GM12873 (cell line): Measurements from ENCODE around the gene HYAL1.

ENCODE experiments used
- CTCF ChIP-seq: IDR thresholded peaks from 2 replicates; pipeline ENCODE4 v1.5.1; 2012; ENCODE audit warnings: low read depth, mild to moderate bottlenecking, moderate library complexity, low read length, control low read depth; ENCODE audit not compliant: insufficient read depth; ENCODE audit errors: missing control alignments

Gene HYAL1

GRCh38 chr3:50269977-50270413 lies 33.4 kb downstream of the HYAL1 start:
- no peak for TF ChIP-seq CTCF

- no peak for TF ChIP-seq CTCF
These were observed 33.9 kb downstream of the HYAL1 start for GRCh38 chr3:50269460-50269859.

GRCh38 chr3:50268703-50269451 lies 34.5 kb downstream of the HYAL1 start, which contains the start of gene SEMA3B:
TSS of gene SEMA3B (plus strand) at chr3:50269147. CDS start at chr3:50269241, 94 bp downstream.
- no peak for TF ChIP-seq CTCF

GRCh38 chr3:50268276-50268675 lies 35.1 kb downstream of the HYAL1 start:
- TF ChIP-seq CTCF, result no peak

GRCh38 chr3:50267280-50267913 lies 36.0 kb downstream of the HYAL1 start:
- TF ChIP-seq CTCF, result no peak

GRCh38 chr3:50266836-50267235 lies 36.5 kb downstream of the HYAL1 start:
- no peak for TF ChIP-seq CTCF

GRCh38 chr3:50266017-50266416 lies 37.4 kb downstream of the HYAL1 start:
- no peak for TF ChIP-seq CTCF
